Esophagus muscularis mucosa (tissue), 4 donors: ENCODE results near the gene KRT80. TPM values are rescaled to one million over a fixed set of nuclear protein-coding genes. Genes with fewer than 3 reads are reported as not detected.

Experiments
- DNase-seq: peaks from one replicate; pipeline ENCODE4 v3.0.0-alpha.2; 2017; ENCODE audit errors: extremely low spot score
- H3K27ac ChIP-seq, 4 donors: fragments of 200-600 bp; sonication (generic); replicated peaks in 1 of 4; 1 replicate in 3 of 4; 2 replicates in 1 of 4; pipeline ENCODE4 v1.5.1; 2016 to 2019; ENCODE audit warnings: mild to moderate bottlenecking in 1 of 4
- H3K27me3 ChIP-seq, 4 donors: fragments of 200-600 bp; sonication (generic); one replicate each; pipeline versions ENCODE4 v1.5.1 to v1.6.0; 2016 to 2019
- H3K36me3 ChIP-seq, 4 donors: fragments of 200-600 bp; sonication (generic); one replicate each; pipeline ENCODE4 v1.5.1; 2016 to 2019
- H3K4me1 ChIP-seq, 4 donors: fragments of 200-600 bp; sonication (generic); one replicate each; pipeline ENCODE4 v1.5.1; 2016 to 2019
- H3K4me3 ChIP-seq, 4 donors: fragments of 200-600 bp; sonication (generic); 1 replicate in 2 of 4; 2 replicates in 2 of 4; pipeline ENCODE4 v1.5.1; 2016 to 2019; ENCODE audit warnings: mild to moderate bottlenecking in 4 of 4, moderate library complexity in 1 of 4
- H3K9me3 ChIP-seq, 4 donors: fragments of 200-600 bp; sonication (generic); 1 replicate in 3 of 4; 2 replicates in 1 of 4; pipeline ENCODE4 v1.5.1; 2016 to 2019
- CTCF ChIP-seq, 3 experiments: fragments of 200-600 bp in 2 of 3; fragments of 450-650 bp in 1 of 3; sonication (generic) in 2 of 3; IDR thresholded peaks; one replicate each; pipeline ENCODE4 v1.5.1; 2017 to 2019; ENCODE audit warnings: antibody characterized with exemption in 3 of 3, mild to moderate bottlenecking in 2 of 3, moderate library complexity in 1 of 3
- EP300 ChIP-seq: sonication (generic); formaldehyde crosslinking; IDR thresholded peaks from one replicate; pipeline ENCODE4 v1.6.1; 2017; ENCODE audit warnings: antibody characterized with exemption
- POLR2A ChIP-seq: fragments of 450-650 bp; IDR thresholded peaks from one replicate; pipeline ENCODE4 v1.6.1; 2017; ENCODE audit warnings: antibody characterized with exemption, moderate library complexity, mild to moderate bottlenecking, low read depth
- POLR2AphosphoS5 ChIP-seq, 2 donors: sonication (generic); formaldehyde crosslinking; IDR thresholded peaks; one replicate each; pipeline ENCODE4 v1.6.1; 2017; ENCODE audit warnings: antibody characterized with exemption in 2 of 2
- WGBS: methylation state at CpG from one replicate; pipeline ENCODE4 v1.1.5; 2018; 5-methylcytosine and 5-hydroxymethylcytosine counted together
- intact Hi-C: fragments of 100-400 bp; cut with DNase I; formaldehyde crosslinking; loops from one replicate; pipeline ENCODE4 v1.15.1; 2023
- total RNA-seq, 4 donors: library from RNA; depleted of rRNA; stranded (reverse); fragments of >200 nt; gene quantifications; one replicate each; pipeline versions ENCODE4 v1.1.0 to v1.2.1, GENCODE V29; 2016

Gene KRT80
- total RNA-seq, 4 donors from 2014 or later: 0.11 TPM; not detected in 3

- DNase-seq: no peak
- H3K4me3 ChIP-seq: no peak overlapping the region
- TF ChIP-seq POLR2A (no peak), CTCF (IDR thresholded peaks at IDR 0.05) (no peak)
- H3K9me3 ChIP-seq: no peaks in the 10 kb centered on the region
- intact Hi-C loops: no loop called here
- H3K36me3 ChIP-seq: no peaks in the 10 kb centered on the region
- no peak overlapping the region for H3K27ac ChIP-seq
- H3K27me3 ChIP-seq: no peaks in the 10 kb centered on the region
- WGBS: 81% methylated on average over 4 of the region's 4 CpGs
- peaks cover 0 to 14% (median 6%) of the 10 kb centered on the region in 4 donors for H3K4me1 ChIP-seq
Observed at GRCh38 chr12:52141306-52141705, 50.5 kb downstream of the KRT80 start.

GRCh38 chr12:52139579-52140062 is 52.2 kb downstream of the KRT80 start:
- Histone ChIP-seq H3K27me3 (no peaks in the 10 kb centered on the region), H3K36me3 (no peaks in the 10 kb centered on the region), H3K4me1 (no peaks in the 10 kb centered on the region), H3K4me3 (no peak overlapping the region), H3K9me3 (no peaks in the 10 kb centered on the region), H3K27ac (no peak overlapping the region)
- no peak for DNase-seq
- WGBS: 28% methylated on average over 5 of the region's 5 CpGs
- intact Hi-C loops: no loop called here
- TF ChIP-seq POLR2AphosphoS5 (IDR thresholded peaks at IDR 0.05) (no peak), CTCF (IDR thresholded peaks at IDR 0.05) (peak; percentile 41 to 63 (median 51))

GRCh38 chr12:52139147-52139546 is 52.7 kb downstream of the KRT80 start:
- DNase-seq: no peak
- Histone ChIP-seq H3K4me3 (no peak overlapping the region), H3K36me3 (no peaks in the 10 kb centered on the region), H3K9me3 (no peaks in the 10 kb centered on the region), H3K4me1 (no peaks in the 10 kb centered on the region), H3K27ac (no peak overlapping the region), H3K27me3 (no peaks in the 10 kb centered on the region)
- TF ChIP-seq EP300: no peak
- TF ChIP-seq CTCF (IDR thresholded peaks at IDR 0.05): no peak
- no peak for TF ChIP-seq POLR2AphosphoS5 (IDR thresholded peaks at IDR 0.05)
- no peak for TF ChIP-seq POLR2A
- intact Hi-C loops: no loop called here
- 89% methylated on average over 13 of the region's 13 CpGs for WGBS

GRCh38 chr12:52137746-52138145 is 54.1 kb downstream of the KRT80 start:
- Histone ChIP-seq H3K4me3 (no peak overlapping the region), H3K36me3 (no peaks in the 10 kb centered on the region), H3K4me1 (no peaks in the 10 kb centered on the region), H3K27ac (no peak overlapping the region), H3K9me3 (no peaks in the 10 kb centered on the region), H3K27me3 (no peaks in the 10 kb centered on the region)
- no peak for TF ChIP-seq EP300
- TF ChIP-seq POLR2A: no peak
- no peak for TF ChIP-seq CTCF (IDR thresholded peaks at IDR 0.05)
- no peak for TF ChIP-seq POLR2AphosphoS5 (IDR thresholded peaks at IDR 0.05)
- no peak for DNase-seq
- intact Hi-C loops: no loop called here
- 80% methylated on average over 5 of the region's 5 CpGs for WGBS

GRCh38 chr12:52132754-52133161 is 59.1 kb downstream of the KRT80 start:
- Histone ChIP-seq H3K4me3 (no peak overlapping the region), H3K9me3 (no peaks in the 10 kb centered on the region), H3K36me3 (no peaks in the 10 kb centered on the region), H3K27me3 (no peaks in the 10 kb centered on the region), H3K27ac (no peak overlapping the region), H3K4me1 (peaks cover 0 to 5% (median 0%) of the 10 kb centered on the region in 4 donors)
- TF ChIP-seq EP300 (no peak), POLR2AphosphoS5 (IDR thresholded peaks at IDR 0.05) (no peak)
- intact Hi-C loops: no loop called here
- 86% methylated on average over 3 of the region's 3 CpGs for WGBS
- no peak for DNase-seq
